ENCODE measurements around the gene TMEM185B.

The TMEM185B gene

DNA sequence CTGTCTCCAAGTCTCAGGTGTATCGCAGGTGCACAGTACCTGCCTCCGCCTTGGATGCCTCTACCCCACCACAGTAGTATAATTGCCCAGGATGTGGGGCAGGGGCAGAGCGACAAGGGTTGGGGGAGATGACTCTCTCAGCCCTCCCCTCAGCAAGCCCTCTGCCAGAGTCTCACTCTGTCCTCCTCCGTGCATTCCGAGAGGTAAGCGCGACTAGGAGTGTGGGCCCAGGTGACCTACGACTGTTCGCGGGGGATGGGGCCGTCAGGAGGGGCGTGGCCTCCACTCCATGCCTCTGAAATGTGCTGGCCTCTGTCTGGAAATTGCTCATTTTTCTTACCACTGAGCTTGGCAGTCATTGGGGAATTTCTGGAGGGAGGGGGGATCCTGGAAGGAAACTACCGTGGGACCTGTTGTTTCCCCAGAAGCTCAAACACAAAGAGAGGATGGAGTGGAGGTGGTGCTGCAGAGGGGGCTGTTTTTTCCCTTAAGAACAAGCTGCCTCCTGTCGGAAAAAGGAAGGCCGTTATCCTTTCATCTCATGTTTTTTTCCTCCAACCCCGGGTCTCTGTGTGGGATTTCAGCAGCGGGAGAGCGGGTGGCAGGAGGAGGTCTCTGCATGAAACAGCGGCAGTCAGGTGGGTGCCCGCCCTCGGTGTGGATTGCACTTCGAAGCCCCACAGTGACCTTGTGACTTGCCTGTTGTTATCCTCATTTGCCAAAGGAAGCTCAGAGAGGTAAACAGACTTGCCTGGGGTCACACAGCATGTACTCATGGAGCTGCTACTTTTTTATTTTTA, 16.5 kb upstream of the TMEM185B start:
- Histone ChIP-seq H3K36me3 (no peaks in the 10 kb centered on the region), H3K4me1 (peaks cover 0 to 12% (median 10%) of the 10 kb centered on the region in 4 donors), H3K9me3 (no peaks in the 10 kb centered on the region), H3K27me3 (peaks cover 0 to 3% of the 10 kb centered on the region in 2 donors), H3K4me3 (no peak overlapping the region), H3K27ac (no peak overlapping the region)
- TF ChIP-seq, protein P1, sequence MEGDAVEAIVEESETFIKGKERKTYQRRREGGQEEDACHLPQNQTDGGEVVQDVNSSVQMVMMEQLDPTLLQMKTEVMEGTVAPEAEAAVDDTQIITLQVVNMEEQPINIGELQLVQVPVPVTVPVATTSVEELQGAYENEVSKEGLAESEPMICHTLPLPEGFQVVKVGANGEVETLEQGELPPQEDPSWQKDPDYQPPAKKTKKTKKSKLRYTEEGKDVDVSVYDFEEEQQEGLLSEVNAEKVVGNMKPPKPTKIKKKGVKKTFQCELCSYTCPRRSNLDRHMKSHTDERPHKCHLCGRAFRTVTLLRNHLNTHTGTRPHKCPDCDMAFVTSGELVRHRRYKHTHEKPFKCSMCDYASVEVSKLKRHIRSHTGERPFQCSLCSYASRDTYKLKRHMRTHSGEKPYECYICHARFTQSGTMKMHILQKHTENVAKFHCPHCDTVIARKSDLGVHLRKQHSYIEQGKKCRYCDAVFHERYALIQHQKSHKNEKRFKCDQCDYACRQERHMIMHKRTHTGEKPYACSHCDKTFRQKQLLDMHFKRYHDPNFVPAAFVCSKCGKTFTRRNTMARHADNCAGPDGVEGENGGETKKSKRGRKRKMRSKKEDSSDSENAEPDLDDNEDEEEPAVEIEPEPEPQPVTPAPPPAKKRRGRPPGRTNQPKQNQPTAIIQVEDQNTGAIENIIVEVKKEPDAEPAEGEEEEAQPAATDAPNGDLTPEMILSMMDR (IDR thresholded peaks at IDR 0.05), result no peak
- intact Hi-C loops (cut with DNase I; ENCODE audit: low total_unique reads), result no loop called here
- peak; percentile 17 to 53 for DNase-seq

DNA sequence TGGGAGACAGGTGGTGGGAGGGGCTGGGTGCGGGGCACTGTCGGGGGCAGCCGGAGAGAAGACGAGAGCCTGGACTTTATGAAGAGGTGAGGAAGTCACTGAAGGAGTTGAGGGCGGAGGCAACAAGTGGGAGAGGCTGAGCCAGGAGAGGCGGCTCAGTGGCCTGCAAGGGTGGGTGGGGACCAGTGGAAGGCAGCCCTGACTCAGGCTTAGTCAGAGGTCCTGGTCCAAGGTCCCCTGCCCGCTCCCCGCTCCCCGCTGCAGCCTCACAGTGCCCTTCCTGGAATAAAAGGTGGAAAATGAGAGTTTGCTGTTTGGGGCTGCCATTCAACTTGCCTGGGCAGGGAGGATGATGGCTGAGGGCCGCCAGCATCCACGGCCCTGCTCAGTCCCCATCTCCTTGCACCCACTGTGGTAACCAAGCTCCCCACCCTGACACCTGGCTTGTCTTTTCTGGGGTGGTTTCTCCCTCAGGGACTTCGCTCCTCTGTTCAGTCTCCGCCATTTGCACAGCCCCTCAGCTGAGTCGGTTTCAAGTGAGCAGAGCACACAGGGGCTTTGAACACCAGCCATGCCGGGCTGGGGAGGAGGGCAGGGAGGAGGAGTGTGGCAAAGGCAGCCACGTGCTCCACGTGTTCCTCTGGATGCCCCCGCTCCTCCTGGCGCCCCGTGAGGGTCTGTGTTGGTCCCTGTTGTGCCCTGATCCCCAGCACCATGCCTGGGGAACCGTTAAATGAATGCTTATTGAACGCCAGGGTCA, 15.7 kb upstream of the TMEM185B start:
- no peak overlapping the region for H3K4me3 ChIP-seq
- H3K4me1 ChIP-seq, result peaks cover 0 to 12% (median 10%) of the 10 kb centered on the region in 4 donors
- no peaks in the 10 kb centered on the region for H3K9me3 ChIP-seq
- no peaks in the 10 kb centered on the region for H3K36me3 ChIP-seq
- intact Hi-C loops (cut with DNase I; ENCODE audit: low total_unique reads), result no loop called here
- TF ChIP-seq, protein P1 (IDR thresholded peaks at IDR 0.05), result no peak
- peak in 1 of 2 donors; percentile 44 for DNase-seq
- peaks cover 0 to 3% of the 10 kb centered on the region in 2 donors for H3K27me3 ChIP-seq
- no peak overlapping the region for H3K27ac ChIP-seq

DNA sequence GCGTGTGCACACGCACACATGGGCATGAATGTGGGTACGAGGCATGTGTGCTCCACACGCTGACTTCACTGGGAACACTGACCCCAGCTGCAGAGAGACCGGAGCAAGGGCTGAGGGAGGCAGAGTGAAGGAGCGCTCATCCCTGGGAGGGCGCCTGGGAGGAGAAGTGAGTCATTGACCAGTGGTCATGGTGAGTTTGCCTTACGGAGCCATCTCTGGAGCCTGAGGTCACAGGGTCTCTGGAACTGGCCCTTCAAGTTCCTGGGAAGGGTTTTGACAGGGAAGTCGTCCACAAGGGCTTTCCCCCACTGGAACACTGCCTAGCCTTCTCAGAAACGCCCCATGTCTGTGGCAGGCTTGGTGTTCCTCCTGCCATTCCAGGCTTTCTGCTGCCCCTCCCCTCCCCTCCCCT, 14.3 kb upstream of the TMEM185B start:
- Histone ChIP-seq H3K4me3 (no peak overlapping the region), H3K36me3 (no peaks in the 10 kb centered on the region), H3K27ac (no peak overlapping the region), H3K4me1 (peaks cover 0 to 19% (median 10%) of the 10 kb centered on the region in 4 donors), H3K9me3 (no peaks in the 10 kb centered on the region), H3K27me3 (peaks cover 0 to 3% of the 10 kb centered on the region in 2 donors)
- intact Hi-C loops (cut with DNase I; ENCODE audit: low total_unique reads), result no loop called here
- no peak for DNase-seq
- TF ChIP-seq, protein P1 (IDR thresholded peaks at IDR 0.05), result no peak

DNA sequence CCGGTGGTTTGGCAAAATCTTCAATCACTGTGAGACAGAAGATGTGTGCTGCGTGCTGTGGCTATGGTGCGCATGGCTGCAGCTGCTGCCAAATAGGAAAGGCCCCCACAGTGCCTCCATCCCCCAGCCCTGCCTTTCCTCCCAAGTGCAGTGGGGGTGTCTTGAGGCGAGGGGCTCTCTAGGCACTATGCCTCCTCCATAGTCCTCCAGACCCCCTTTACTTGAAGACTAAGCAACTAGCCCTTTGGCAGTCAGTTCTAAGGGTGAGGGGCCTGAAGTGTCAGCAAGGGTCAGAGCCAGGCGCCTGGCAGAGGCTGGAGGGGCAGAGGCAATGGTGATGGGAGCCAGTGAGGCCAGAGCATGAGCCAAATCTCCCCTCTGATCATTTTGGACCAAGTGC, 13.6 kb upstream of the TMEM185B start:
- DNase-seq, result no peak
- no peaks in the 10 kb centered on the region for H3K36me3 ChIP-seq
- TF ChIP-seq, protein P1 (IDR thresholded peaks at IDR 0.05), result no peak
- no peaks in the 10 kb centered on the region for H3K9me3 ChIP-seq
- peaks cover 0 to 24% (median 12%) of the 10 kb centered on the region in 4 donors for H3K4me1 ChIP-seq
- peaks cover 0 to 3% of the 10 kb centered on the region in 2 donors for H3K27me3 ChIP-seq
- H3K27ac ChIP-seq, result no peak overlapping the region
- no peak overlapping the region for H3K4me3 ChIP-seq
- intact Hi-C loops (cut with DNase I; ENCODE audit: low total_unique reads), result no loop called here

DNA sequence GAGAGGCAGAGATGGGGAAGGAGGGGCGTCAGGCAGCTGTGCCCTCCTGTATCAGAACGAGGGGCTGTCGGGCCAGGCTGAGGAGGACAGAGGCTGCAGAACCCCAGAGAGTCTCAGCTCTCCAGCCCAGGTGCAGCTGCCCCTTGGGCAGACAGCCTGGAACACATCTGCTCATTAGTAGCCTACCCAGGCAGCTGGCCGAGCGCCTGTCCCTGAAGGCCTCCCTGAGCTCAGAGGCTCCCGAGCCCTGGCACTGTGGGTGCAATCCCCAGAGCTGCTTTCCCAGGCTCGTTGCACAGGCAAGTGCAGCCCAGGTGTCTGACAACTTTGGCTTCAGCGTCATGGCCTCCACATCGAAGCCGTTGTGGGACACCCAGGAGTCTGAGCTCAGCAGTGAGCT, 13.1 kb upstream of the TMEM185B start:
- Histone ChIP-seq H3K9me3 (no peaks in the 10 kb centered on the region), H3K4me1 (peaks cover 0 to 26% (median 12%) of the 10 kb centered on the region in 4 donors), H3K36me3 (no peaks in the 10 kb centered on the region), H3K27ac (no peak overlapping the region), H3K27me3 (peaks cover 0 to 3% of the 10 kb centered on the region in 2 donors), H3K4me3 (no peak overlapping the region)
- TF ChIP-seq, protein P1 (IDR thresholded peaks at IDR 0.05), result no peak
- intact Hi-C loops (cut with DNase I; ENCODE audit: low total_unique reads), result no loop called here
- no peak for DNase-seq

Data from tibial artery (tissue), 4 donors.